Ectodermal cell (in vitro differentiated cells): Measurements from ENCODE around the gene C11orf58.

ENCODE experiments used
- H3K27ac ChIP-seq: 2 replicates; pipeline ENCODE4 v1.7.0; 2013; ENCODE audit warnings: mild to moderate bottlenecking, low read depth, low read length; ENCODE audit not compliant: insufficient read depth, poor library complexity, severe bottlenecking
- H3K27me3 ChIP-seq: 2 replicates; pipeline ENCODE4 v1.7.0; 2013; ENCODE audit warnings: mild to moderate bottlenecking, low read length; ENCODE audit not compliant: insufficient read depth, control insufficient read depth, poor library complexity, severe bottlenecking
- H3K36me3 ChIP-seq: one replicate; pipeline ENCODE4 v1.7.0; 2013; ENCODE audit warnings: low read length; ENCODE audit not compliant: control insufficient read depth, insufficient read depth
- H3K4me1 ChIP-seq: one replicate; pipeline ENCODE4 v1.7.0; 2013; ENCODE audit warnings: low read length; ENCODE audit not compliant: control insufficient read depth, insufficient read depth
- H3K4me3 ChIP-seq: 2 replicates; pipeline ENCODE4 v1.7.0; 2013; ENCODE audit warnings: low read depth, low read length, control low read depth; ENCODE audit not compliant: insufficient read depth
- H3K9me3 ChIP-seq: 2 replicates; pipeline ENCODE4 v1.7.0; 2013; ENCODE audit warnings: mild to moderate bottlenecking, low read length, moderate library complexity; ENCODE audit not compliant: control insufficient read depth
- WGBS, 2 experiments: methylation state at CpG; one replicate each; pipeline ENCODE4 v1.1.7; 2013; ENCODE audit warnings: missing lambda C conversion rate in 2 of 2; 5-methylcytosine and 5-hydroxymethylcytosine counted together

C11orf58 gene

DNA sequence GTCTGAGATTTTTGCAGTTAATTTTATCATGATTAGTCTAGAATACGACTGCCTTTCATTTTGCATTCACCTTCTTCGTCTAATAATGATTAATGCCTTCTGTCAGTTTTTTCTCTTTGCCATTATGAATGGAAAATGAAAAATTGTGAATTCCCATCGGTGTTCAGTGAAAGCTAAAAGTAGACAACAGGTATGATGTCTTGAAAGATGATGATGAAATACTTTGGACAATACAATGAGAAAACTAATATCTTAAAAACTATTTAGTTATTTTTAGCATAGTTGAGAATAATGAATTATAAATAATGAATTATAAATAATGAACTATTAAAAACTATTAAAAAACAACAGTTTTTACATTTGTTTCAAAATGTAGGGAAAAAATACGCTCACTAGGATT, 5.0 kb downstream of the C11orf58 start:
- Histone ChIP-seq H3K4me1 (no peaks in the 10 kb centered on the region), H3K36me3 (peaks cover 31% of the 10 kb centered on the region), H3K27me3 (no peaks in the 10 kb centered on the region), H3K9me3 (no peaks in the 10 kb centered on the region), H3K27ac (no peak overlapping the region), H3K4me3 (no peak overlapping the region)
- WGBS, 2 experiments = 88 to 95% methylated on average over 3 to 4 of the region's 4 CpGs

- Histone ChIP-seq H3K27ac (no peak overlapping the region), H3K4me1 (no peaks in the 10 kb centered on the region), H3K4me3 (no peak overlapping the region), H3K36me3 (peaks cover 38% of the 10 kb centered on the region), H3K9me3 (no peaks in the 10 kb centered on the region), H3K27me3 (no peaks in the 10 kb centered on the region)
- 70 to 77% methylated on average over 4 to 5 of the region's 5 CpGs for WGBS, 2 experiments
Measured at GRCh38 chr11:16744128-16744725, 5.8 kb downstream of the C11orf58 start.

DNA sequence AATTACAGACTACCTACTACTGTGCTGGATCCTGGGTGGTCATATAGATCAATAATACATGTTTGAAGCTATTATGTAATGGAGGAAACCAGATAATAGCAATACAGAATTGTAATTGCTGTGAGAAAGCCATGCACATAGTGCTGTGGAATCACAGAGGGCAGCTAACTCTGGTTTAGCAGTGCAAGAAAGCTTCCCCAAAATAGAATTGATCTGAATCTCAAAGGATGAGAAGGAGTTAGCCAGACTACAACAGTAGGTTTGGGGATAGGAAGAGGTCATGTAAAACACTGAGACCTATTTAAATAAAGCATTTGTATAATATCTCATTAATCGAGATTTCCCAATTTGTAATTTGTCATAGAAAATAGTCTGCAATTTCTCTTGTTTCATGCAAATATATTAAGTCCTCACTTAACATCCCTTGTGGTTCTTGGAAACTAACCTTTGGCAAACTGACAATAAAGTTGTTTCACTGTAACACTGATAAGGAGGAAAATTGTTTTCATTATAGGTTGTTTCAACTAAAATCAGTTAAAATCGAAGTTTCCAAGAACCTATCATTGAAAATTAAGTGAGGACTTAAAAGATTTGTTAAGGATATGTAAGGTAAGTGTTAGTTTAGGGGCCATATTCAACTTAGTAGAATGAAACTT, 7.6 kb downstream of the C11orf58 start:
- H3K27ac ChIP-seq = no peak overlapping the region
- H3K9me3 ChIP-seq = no peaks in the 10 kb centered on the region
- no peaks in the 10 kb centered on the region for H3K4me1 ChIP-seq
- H3K4me3 ChIP-seq = no peak overlapping the region
- H3K27me3 ChIP-seq = no peaks in the 10 kb centered on the region
- H3K36me3 ChIP-seq = peaks cover 57% of the 10 kb centered on the region
- 90 to 98% methylated on average over 2 of the region's 2 CpGs for WGBS, 2 experiments

- Histone ChIP-seq H3K4me1 (no peaks in the 10 kb centered on the region), H3K27ac (no peak overlapping the region), H3K9me3 (no peaks in the 10 kb centered on the region), H3K4me3 (no peak overlapping the region), H3K27me3 (no peaks in the 10 kb centered on the region), H3K36me3 (peaks cover 83% of the 10 kb centered on the region)
- 98 to 99% methylated on average over 1 of the region's 1 CpG for WGBS, 2 experiments
Measured at GRCh38 chr11:16749092-16749491, 10.6 kb downstream of the C11orf58 start.

DNA sequence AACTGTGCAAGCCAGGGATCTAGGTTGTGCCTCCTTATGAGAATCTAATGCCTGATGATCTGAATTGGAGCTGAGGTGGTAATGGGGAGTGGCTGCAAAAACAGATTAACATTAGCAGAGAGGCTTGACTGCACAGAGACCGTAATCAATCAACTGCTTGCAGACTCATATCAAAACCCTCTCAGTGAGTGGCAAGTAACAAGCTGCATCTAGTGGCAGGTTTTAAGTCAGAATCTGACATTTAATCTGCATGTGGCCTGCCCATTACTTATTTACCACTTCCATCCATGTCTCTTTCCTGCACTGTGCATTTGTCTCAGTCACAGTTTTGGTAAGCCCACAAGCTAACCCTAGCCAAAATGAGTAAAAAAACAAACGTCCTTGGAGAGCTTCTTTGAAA, 11.2 kb downstream of the C11orf58 start:
- H3K9me3 ChIP-seq = no peaks in the 10 kb centered on the region
- 89 to 99% methylated on average over 2 of the region's 2 CpGs for WGBS, 2 experiments
- H3K4me1 ChIP-seq = no peaks in the 10 kb centered on the region
- H3K27me3 ChIP-seq = no peaks in the 10 kb centered on the region
- H3K4me3 ChIP-seq = no peak overlapping the region
- H3K36me3 ChIP-seq = peaks cover 83% of the 10 kb centered on the region
- no peak overlapping the region for H3K27ac ChIP-seq

- no peaks in the 10 kb centered on the region for H3K27me3 ChIP-seq
Measured at GRCh38 chr11:16750417-16750816, 12.0 kb downstream of the C11orf58 start.

DNA sequence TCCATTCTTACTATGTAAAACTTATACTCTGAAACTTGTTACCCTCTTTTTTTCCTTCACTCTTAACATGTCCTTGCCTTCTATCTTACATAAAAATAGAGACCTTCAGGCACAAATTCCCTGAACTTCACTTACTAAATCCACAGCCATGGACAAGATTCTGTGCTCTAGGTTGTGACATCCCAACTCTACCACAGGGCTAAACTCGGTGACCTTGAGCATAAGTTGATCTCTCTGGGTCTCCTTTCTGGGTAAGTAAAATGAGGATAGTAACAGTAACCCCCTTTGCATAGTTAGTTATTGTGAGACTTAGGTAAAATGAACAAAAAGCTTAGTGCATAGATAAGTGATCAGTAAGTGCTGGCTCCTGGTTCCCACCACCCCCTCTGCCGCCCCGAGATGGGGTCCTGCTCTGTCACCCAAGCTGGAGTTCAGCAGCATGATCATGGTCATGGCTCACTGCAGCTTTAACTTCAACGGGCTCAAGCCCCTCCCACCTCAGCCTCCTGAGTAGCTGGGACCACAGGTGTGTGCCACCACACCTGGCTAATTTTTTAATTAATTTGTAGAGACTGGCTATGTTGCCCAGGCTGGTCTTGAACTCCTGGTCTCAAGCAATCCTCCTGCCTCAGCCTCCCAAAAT, 20.1 kb downstream of the C11orf58 start:
- WGBS, 2 experiments = 89 to 91% methylated on average over 4 of the region's 4 CpGs
- H3K4me3 ChIP-seq = no peak overlapping the region
- H3K27me3 ChIP-seq = no peaks in the 10 kb centered on the region
- peak overlapping the region; percentile 26 for H3K27ac ChIP-seq
- H3K9me3 ChIP-seq = no peaks in the 10 kb centered on the region
- peaks cover 16% of the 10 kb centered on the region for H3K36me3 ChIP-seq
- no peaks in the 10 kb centered on the region for H3K4me1 ChIP-seq

More at GRCh38 chr11:16750417-16750816, 12.0 kb downstream of the C11orf58 start:
- 95 to 100% methylated on average over 1 of the region's 1 CpG for WGBS, 2 experiments
- Histone ChIP-seq H3K27ac (no peak overlapping the region), H3K4me1 (no peaks in the 10 kb centered on the region), H3K36me3 (peaks cover 86% of the 10 kb centered on the region), H3K9me3 (no peaks in the 10 kb centered on the region), H3K4me3 (no peak overlapping the region)

- Histone ChIP-seq H3K4me3 (no peak overlapping the region), H3K27ac (no peak overlapping the region), H3K36me3 (peaks cover 5% of the 10 kb centered on the region), H3K4me1 (no peaks in the 10 kb centered on the region), H3K9me3 (no peaks in the 10 kb centered on the region), H3K27me3 (no peaks in the 10 kb centered on the region)
- WGBS, 2 experiments = 90 to 94% methylated on average over 8 of the region's 8 CpGs
Measured at GRCh38 chr11:16759857-16760508, 21.5 kb downstream of the C11orf58 start.

DNA sequence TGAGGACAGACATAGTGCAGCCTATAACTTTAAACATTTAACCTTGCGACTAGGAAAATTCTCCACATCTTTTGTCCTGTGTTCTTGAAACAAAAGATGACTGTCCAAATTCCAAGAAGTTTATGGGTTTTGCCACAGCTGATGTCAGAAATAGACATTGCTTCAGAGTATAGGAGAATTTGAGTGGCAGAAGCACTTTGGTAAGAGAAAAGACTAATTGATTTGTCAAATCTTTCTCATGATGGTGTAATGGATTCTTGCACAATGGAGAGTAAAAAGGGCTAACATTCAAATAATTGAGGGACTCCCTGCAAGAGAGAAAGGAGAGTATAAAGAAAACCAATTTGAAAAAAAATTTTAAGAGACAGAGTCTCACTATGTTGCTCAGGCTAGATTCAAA, 25.3 kb downstream of the C11orf58 start:
- 90 to 95% methylated on average over 1 of the region's 1 CpG for WGBS, 2 experiments
- H3K27ac ChIP-seq = no peak overlapping the region
- no peaks in the 10 kb centered on the region for H3K36me3 ChIP-seq

DNA sequence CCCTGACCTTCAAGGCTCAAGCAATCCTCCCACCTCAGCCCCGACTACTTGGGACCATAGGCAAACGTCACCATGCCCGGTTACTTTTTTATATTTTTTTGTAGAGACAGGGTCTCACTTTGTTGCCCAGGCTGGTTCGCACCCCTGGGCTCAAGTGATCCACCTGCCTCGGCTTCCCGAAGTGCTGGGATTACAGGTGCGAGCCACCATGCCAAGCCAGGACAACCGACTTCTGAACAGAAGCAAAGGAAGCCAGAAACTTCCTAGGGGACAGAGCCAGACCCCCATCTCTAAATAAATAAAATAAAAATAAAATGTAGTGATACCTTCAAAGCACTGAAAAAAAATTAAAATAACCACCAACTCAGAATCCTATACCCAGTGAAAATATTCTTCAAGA, 26.4 kb downstream of the C11orf58 start:
- no peak overlapping the region for H3K27ac ChIP-seq
- 84 to 92% methylated on average over 8 of the region's 8 CpGs for WGBS, 2 experiments
- H3K36me3 ChIP-seq = no peaks in the 10 kb centered on the region
- H3K4me3 ChIP-seq = no peak overlapping the region
- no peaks in the 10 kb centered on the region for H3K4me1 ChIP-seq
- no peaks in the 10 kb centered on the region for H3K27me3 ChIP-seq
- no peaks in the 10 kb centered on the region for H3K9me3 ChIP-seq

More for the DNA sequence above, 25.3 kb downstream of the C11orf58 start:
- no peak overlapping the region for H3K4me3 ChIP-seq
- H3K9me3 ChIP-seq = no peaks in the 10 kb centered on the region
- no peaks in the 10 kb centered on the region for H3K27me3 ChIP-seq
- H3K4me1 ChIP-seq = no peaks in the 10 kb centered on the region
